HG02610 (cell line): ENCODE data around the gene FGF14.
A peak's percentile ranks its signal among the peaks of the same experiment; 100 is the strongest.

Source experiments
- ATAC-seq: cut with Tn5 transposase; IDR thresholded peaks from one replicate; pipeline ENCODE4 v1.9.1; 2021; ENCODE audit warnings: mild to moderate bottlenecking, moderate library complexity; ENCODE audit not compliant: unreplicated experiment

The FGF14 gene

DNA sequence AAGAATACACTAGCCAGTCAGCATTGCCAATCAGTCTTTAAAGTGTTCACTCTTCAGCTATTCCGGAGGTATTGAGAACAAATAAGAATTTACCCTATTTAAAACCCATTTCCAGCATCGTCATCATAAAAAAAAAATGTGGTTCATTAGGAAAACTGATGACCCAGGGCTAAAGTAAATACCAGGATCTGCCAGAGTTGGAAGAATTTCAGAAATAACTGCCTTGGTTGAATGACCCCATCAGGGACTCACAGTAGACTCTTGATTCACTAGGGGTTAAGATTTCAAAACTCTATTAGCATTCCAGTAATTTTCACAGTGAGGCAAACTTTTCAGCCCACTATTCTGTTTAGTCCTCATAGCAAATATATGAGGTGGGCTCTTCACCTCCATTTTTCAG lies 572.4 kb downstream of the FGF14 start:
- ATAC-seq: no peak

DNA sequence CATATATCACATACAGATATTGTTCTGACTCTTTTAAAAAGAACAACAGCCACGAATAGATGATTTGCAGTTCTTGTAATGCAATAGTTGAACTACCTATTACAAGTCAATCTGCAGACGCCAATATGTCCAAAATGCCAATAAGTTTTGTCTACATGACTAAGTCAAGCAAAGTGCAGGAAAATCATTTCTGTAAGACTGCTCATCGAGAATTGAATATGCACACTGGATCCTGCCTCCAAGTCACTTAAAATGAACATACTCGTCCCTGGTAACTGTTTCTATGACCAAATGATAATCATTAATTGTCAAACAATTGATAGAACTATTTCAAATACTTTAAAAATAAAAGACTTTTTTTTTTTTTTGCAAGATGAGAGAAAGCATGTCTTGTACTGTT lies 573.7 kb downstream of the FGF14 start:
- no peak for ATAC-seq

DNA sequence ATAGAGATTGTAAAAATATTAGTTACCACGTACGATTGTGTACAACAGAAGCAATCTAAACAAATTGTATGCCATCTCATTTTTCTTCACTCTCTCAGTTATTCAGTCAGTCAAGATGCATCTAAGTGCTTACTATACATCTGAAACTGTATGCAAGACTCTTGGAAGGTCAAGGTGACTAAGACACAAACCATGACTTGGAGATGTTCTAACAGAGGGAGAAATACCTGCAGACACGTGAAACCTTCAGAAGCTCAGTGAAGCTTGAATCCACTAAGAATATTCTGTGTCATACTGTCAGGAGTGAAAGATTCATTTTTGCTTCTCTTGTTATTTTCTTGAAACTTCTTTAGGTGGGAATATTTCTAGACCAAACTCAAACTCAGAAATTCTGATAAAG lies 584.0 kb downstream of the FGF14 start:
- ATAC-seq: peak; percentile 67

- no peak for ATAC-seq
These were observed 590.0 kb downstream of the FGF14 start for GRCh38 chr13:101811881-101812280.

GRCh38 chr13:101811284-101811839 lies 590.5 kb downstream of the FGF14 start:
- no peak for ATAC-seq

- no peak for ATAC-seq
These were observed 602.7 kb downstream of the FGF14 start for GRCh38 chr13:101799196-101799595.

DNA sequence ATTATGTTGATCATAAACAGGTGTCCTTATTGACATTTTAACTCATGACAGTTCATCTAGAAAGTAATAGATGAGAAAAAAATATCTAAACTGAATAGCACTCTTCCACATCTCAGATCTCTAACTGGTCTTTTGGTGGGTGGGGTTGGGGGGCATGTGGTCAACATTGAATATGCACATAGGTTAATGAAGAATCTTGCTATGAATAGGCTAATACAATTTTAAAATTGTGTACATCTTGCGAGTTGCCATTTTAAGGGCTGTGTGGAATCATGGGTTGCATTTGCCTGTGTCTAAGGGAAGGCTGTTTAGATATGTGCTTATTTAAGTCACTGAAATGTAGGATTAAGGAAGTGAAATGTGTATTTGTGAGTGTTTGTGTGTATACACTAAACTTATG lies 603.4 kb downstream of the FGF14 start:
- ATAC-seq: no peak

- no peak for ATAC-seq
These were observed 606.4 kb downstream of the FGF14 start for GRCh38 chr13:101795460-101795859.

DNA sequence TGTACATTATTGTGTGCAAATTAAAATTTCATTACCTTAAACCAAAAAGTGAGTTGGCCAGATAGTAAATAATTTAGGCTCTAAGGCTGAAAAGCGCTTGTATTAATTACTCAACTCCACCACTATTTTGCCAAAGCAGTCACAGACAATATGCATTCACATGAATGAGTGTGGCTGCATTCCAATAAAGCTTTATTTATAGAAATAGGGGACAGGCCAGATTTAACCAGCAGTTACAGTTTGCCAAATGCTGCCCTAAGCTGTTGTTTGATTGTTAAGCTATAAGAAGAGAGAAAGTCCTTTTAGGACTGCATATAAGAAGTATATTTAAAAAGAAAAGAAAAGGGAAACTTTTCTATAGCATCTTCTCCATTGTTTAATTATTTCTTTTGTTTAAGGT lies 606.8 kb downstream of the FGF14 start:
- no peak for ATAC-seq

- no peak for ATAC-seq
These were observed 609.7 kb downstream of the FGF14 start for GRCh38 chr13:101792189-101792588.

- ATAC-seq: no peak
These were observed 616.0 kb downstream of the FGF14 start for GRCh38 chr13:101785858-101786257.

DNA sequence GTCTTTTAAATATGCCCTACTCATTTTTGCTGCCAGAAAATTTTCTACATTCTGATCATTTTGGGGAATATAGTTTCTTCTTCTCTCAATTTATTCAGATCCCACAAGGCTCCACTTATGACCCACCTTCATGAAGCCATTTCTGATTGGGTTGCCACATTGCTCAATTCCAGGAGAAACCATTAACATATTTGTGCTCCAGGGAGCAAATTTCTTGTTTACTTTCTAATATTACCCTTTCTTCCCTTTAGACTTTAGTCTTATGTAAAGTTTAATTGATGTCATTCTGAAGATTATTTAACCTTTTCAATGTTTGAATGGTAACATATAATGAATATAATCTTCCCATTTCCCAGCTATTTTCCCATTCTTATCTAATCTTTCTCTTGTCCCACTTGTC lies 617.5 kb downstream of the FGF14 start:
- ATAC-seq: no peak

DNA sequence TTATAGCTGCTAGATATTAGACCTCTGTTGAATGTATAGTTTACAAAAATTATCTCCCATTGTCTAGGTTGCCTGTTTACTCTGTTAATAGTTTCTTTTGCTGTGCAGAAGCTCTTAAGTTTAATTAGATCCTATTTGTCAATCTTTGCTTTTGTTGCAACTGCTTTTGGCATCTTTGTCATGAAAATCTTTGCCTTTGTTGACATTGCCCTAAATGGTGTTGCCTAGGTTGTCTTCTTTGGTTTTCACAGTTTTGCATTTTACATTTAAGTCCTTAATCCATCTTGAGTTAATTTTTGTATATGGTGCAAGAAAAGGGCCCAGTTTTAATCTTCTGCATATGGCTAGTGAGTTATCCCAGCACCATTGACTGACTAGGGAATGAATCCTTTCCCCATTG lies 618.3 kb downstream of the FGF14 start:
- no peak for ATAC-seq

DNA sequence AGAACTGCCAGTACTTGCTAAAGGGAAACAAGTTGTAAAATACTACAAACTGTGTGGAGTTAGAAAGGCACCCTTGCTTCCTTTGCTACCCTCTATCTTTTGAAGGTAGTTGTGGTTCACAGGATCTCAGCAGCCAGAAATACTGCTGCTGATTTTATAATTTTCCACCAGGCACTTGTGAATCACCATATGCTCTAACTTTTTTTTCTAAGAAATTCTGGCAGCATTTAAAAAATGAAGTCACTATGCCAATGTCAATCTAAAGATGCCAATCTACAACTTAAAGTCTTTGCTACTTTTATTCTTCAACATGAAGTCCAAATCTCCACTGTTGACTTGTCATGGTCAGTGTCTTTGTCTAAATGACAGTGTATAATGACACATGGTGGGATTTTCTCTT lies 621.6 kb downstream of the FGF14 start:
- no peak for ATAC-seq

GRCh38 chr13:101779147-101779546 lies 622.7 kb downstream of the FGF14 start:
- ATAC-seq: no peak

GRCh38 chr13:101775267-101775666 lies 626.6 kb downstream of the FGF14 start:
- ATAC-seq: no peak

DNA sequence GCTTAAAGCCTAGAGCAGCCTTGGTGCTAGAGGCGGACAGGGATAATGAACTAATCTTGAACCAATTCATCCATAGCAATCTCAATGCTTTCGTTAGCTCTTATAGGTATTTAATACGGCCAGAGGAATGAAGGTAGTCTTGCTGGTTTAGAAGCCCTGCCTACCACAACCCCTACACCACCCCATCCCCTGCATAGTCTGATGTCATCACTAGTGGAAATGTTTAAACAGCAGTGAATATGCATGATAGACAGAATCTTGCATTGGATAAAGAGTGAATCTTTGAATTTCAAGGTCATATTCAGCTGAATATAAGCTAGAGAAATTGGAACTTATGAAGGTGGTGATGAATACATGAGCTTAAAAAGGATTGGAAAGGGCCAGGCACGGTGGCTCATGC lies 627.5 kb downstream of the FGF14 start:
- ATAC-seq: no peak

DNA sequence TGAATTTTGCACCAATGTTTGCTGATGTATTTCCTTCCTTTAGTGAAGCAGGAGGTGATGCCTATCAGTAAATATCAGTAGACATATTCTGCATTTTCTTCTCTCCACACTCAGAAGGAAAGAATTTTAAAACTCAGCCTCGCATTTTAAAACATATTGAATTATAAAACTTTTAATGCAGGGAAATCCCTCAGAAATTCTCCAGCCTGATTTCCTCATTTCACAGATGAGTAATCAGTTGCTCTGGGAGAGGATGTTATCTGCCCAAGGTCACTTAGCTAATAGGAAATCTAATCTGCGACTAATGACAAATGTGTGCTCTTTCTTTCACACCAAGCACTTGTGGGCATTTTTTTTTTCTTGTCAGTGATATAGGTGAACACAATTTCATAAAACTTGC lies 628.8 kb downstream of the FGF14 start:
- ATAC-seq: no peak

GRCh38 chr13:101767131-101767530 lies 634.7 kb downstream of the FGF14 start:
- ATAC-seq: no peak

DNA sequence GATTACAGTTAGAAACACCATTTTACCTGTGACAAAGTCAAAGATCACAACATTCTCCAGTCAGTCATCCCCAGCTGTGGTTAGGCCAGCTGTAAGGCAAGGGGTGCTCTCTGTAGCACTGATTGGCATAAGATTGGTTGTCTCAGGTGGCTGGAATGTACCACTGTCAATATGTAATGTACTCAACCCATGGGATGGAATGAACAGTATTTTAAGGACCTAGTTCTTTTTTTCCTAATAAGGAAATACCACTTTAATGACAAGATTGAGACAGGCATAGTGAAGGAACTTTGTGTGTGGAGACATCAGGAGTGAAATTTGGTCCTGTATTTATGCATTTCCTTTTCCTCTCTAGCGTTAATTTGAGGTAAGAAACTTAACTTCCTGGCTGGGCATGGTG lies 638.7 kb downstream of the FGF14 start:
- no peak for ATAC-seq

DNA sequence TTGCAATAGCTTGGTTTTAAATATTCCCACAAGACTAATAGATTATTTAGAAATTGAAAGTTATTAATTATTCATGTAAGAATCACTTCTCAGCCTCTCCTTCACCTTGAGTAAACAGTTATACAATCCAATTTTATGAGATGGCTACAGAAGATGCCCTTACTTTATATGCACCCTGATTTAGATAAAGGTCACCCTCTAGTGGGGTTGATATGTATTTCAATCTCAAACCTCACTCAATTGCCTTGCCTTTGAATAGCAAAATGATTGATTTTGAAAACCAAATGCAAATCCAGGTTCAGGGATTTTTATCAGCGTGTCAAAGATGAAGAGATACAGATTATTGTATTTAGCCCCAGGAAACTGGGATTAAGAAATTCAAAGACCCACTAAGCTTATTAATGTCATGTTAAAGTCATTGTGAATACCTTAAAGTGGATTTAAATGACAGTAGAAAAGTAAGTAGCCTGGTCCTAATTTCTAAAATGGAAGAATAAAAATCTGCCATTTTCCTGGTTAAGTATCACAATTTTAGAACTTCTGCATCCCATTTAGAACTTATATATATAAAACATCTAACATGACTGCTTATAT lies 644.3 kb downstream of the FGF14 start:
- peak; percentile 79 for ATAC-seq

DNA sequence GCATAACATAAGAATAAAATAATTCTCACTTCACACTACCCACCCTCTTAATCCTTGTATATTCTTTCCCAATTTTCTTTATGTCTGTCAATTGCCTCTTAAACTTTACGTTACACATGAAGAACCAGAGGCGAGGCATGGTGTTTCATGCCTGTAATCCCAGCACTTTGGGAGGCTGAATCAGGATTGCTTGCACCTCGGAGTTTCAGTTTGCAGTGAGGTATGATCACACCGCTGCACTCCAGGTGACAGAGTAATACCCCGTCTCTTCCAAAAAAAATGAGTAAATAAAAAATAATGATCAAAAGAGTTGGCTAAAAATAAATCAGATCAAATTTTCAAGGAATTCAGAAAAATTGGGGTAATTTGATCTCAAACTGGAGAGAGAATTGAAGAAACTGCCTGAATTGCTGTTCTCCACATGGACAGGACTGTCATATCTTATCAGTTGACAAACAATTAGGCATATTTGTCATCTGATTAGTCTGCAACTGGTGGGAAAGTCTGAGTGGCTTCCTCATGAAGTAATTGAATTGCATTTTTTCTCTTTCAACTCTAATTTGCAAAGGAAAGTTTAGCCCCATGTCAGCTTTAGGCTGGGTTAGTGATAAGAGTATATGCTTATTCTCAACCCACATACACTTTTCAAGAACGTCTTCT lies 646.5 kb downstream of the FGF14 start:
- ATAC-seq: no peak

GRCh38 chr13:101752432-101752831 lies 649.4 kb downstream of the FGF14 start:
- no peak for ATAC-seq
